Frontal cortex (tissue), 4 donors: ENCODE measurements around the gene PREX1. TPM values are rescaled to one million over a fixed set of nuclear protein-coding genes. Genes with fewer than 3 reads are reported as not detected.
A peak's percentile ranks its signal among the peaks of the same experiment; 100 is the strongest.
"Not testable (repeated sequence)": the region's sequence is repeated elsewhere in the genome, so short reads cannot be mapped to it uniquely, and the experiment has no call there.

Source experiments
- DNase-seq, 2 donors: peaks; one replicate each; pipeline ENCODE4 v3.0.0; 2012; ENCODE audit warnings: low spot score in 2 of 2
- FAIRE-seq: peaks from 2 replicates; lab custom pipeline; 2012; peaks lifted over from hg19 to GRCh38; lab: Jason Lieb, UNC
- total RNA-seq: library from RNA; depleted of rRNA; stranded (reverse); fragments of >200 nt; gene quantifications from one replicate; pipeline ENCODE4 v1.2.3, GENCODE V29; 2014
- donor health status: control.
- donor health status: control.
- donor health status: control.

PREX1 gene, protein sequence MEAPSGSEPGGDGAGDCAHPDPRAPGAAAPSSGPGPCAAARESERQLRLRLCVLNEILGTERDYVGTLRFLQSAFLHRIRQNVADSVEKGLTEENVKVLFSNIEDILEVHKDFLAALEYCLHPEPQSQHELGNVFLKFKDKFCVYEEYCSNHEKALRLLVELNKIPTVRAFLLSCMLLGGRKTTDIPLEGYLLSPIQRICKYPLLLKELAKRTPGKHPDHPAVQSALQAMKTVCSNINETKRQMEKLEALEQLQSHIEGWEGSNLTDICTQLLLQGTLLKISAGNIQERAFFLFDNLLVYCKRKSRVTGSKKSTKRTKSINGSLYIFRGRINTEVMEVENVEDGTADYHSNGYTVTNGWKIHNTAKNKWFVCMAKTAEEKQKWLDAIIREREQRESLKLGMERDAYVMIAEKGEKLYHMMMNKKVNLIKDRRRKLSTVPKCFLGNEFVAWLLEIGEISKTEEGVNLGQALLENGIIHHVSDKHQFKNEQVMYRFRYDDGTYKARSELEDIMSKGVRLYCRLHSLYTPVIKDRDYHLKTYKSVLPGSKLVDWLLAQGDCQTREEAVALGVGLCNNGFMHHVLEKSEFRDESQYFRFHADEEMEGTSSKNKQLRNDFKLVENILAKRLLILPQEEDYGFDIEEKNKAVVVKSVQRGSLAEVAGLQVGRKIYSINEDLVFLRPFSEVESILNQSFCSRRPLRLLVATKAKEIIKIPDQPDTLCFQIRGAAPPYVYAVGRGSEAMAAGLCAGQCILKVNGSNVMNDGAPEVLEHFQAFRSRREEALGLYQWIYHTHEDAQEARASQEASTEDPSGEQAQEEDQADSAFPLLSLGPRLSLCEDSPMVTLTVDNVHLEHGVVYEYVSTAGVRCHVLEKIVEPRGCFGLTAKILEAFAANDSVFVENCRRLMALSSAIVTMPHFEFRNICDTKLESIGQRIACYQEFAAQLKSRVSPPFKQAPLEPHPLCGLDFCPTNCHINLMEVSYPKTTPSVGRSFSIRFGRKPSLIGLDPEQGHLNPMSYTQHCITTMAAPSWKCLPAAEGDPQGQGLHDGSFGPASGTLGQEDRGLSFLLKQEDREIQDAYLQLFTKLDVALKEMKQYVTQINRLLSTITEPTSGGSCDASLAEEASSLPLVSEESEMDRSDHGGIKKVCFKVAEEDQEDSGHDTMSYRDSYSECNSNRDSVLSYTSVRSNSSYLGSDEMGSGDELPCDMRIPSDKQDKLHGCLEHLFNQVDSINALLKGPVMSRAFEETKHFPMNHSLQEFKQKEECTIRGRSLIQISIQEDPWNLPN (N-terminal part only)
- total RNA-seq = 18.8 TPM

DNA sequence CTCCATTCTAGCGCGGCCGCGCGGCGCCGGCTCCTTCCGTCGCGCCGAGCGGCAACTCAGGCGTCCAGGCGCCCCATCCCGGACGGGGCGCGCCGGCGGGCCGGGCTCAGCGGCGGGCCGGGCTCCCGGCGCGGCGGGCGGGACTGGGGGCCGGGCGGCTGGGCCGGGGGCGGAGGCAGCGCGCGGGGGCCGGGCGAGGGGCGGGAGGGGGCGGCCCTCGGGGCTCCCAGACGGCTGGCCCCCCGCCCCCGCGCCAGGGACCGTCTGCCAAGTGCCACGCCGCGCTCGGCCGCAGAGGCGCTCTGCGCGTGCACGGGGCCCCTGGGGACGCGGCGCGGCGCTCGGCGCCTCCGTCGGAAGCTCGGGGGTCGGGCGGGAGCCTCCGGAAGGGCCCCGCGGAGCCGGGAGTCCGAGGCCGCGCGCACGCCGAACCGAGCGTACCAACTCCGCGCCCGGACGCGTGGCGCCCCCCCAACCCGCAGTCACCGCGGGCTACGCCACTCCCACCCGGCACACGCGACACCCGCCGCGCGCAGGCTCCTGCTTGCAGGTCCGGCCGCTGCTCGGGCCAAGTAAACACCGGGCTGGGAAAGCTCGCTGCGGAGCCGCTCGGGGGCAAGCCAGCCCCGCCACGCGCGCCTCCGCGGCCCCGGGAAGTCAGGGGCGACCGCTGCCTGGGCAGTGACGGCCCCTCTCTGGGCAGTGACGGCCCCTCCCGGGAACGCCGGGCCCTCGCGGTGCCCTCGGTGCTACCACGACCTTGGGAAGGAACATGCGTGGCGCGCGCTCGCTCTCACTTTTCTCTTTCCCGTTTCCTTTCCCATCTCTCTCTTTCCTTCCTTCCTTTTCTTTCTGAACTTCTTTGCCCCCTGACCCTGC lies at the start of gene PREX1:
Gene PREX1, minus strand, starts transcription at position 145 of the 879 bp plus-strand sequence. Its CDS starts 139 bp downstream, at position 6.
- peak; percentile 97 for DNase-seq
- no peak for FAIRE-seq

DNA sequence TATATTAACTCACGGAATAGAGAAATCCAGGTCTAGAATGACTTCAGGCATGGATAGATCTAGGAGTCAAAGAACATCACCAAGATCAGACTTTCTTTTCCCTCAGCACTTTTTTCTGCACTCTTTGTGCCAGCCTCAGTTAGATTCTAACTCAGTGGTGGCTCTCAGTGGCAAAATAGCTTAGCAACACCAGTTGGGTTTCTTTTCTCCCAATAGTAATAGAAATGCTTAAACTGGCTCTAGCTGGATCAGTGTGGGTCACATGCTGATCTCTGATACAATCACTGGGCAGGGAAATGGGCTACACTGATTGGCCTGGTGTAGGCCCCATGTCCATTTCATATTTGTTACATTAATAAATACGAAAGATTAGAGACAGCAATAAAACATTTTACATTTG lies 49.5 kb upstream of the PREX1 start:
- no peak for FAIRE-seq
- DNase-seq = peak in 1 of 2 donors; percentile 49

DNA sequence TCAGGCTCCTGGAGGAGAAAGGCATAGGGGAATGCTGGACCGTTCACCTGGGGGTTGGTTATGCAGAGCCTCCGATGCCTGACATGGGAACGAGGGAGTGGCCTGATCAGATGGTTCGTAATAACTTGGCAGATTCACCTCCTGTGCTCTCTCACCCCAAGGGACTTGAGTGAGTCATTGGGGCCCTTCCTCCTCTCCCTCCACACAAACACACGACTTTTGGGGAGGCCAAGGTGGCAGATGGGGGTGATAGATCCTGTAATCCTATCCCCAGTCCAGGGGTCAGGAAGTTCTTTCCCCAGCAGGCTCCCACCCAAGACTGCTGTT lies 48.1 kb upstream of the PREX1 start:
- DNase-seq (no peak), FAIRE-seq (no peak)

DNA sequence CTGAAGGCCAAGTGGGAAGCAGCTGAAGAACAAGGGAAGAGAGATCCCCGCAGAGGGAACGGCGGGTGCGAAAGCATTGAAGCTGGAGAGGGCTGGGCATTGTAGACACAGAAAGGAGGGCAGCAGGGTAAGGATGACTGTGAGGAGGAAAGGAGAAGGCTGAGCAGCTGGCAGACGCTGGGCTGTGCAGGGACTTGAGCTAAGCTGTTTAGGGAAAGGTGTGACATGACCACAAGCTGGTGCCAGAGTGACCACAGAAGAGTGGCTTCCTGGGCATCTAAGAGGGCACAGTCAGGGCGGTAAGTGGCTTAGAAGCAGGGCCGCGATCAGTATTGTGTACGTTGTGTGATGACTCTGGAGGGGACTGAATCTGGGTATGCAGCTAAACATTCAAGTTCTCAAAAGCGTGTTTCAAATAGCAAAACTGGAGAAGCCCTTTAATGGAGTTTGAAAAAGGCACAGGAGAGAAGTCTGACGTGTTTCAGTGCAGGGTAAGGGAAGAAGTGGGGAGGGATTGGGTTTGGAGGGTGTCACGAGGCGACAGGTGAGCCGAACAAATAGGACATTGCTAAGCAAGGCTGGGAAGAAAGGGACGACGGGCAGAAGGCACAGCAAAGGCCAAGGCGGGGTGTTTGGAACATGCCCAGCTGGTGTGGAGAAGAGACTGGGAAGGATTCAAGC lies 47.6 kb upstream of the PREX1 start:
- no peak for DNase-seq
- no peak for FAIRE-seq

DNA sequence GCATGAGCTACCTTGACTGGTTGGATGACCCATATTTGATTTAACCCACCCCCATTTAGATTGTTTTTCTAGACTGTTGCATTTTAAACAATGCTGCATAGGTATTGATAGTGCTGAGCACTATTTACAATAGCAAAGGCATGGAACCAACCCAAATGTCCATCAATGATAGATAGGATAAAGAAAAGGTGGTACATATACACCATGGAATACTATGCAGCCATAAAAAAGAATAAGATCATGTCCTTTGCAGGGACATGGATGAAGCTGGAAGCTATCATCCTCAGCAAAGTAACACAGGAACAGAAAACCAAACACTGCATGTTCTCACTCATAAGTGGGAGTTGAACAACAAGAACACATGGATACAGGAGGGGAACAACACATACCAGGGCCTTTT lies 41.6 kb upstream of the PREX1 start:
- FAIRE-seq, DNase-seq: not testable (repeated sequence)

DNA sequence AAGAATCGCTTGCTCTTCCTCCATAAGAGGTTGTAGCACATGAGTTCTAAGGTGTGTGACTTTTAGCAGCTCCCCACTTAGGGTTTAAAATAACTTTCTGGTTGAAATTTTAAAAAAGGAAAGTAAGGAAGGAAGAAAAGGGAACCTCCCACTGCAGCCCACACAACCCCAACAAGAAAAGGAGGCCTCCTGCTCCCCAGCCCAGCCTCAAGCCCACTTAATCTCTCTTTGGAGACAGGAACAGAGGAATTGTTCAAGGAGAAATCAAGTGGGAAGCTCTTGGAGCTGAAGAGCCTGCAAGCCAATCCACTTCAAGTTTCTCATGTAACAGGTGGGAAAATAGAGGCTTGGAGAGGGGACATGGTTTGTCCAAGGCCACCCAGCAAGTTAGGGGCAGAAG lies 39.1 kb upstream of the PREX1 start:
- FAIRE-seq = no peak
- no peak for DNase-seq

DNA sequence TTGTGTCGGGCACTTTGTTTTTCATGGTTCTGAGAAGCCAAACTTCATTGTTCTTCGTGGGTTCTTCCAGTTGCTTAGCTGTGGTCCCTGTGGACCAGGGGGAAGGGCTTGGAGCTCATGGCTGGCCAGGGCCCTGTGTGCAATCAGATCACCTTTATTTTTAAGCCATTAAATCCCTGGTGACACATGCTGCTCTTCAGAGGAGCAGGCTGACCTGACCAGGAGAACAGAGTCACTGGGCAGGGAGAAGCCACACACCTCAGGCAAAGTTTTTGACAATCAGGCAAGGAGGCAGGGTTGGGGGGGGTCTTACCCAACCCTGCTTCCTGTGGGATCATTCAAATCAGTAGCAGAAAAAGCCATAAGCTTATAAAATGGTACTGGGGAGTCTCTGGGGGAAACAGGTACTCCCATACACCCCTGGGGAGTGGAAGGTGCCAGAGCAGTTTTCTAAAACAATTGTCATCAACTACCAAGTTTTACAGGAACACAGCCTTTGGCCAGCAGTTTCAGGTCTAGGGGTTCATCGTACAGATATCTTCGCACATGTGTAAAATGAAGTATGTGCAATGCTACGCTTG lies 37.0 kb upstream of the PREX1 start:
- no peak for FAIRE-seq
- no peak for DNase-seq

GRCh38 chr20:48864254-48864653 lies 36.5 kb upstream of the PREX1 start:
- FAIRE-seq = no peak
- DNase-seq = no peak

DNA sequence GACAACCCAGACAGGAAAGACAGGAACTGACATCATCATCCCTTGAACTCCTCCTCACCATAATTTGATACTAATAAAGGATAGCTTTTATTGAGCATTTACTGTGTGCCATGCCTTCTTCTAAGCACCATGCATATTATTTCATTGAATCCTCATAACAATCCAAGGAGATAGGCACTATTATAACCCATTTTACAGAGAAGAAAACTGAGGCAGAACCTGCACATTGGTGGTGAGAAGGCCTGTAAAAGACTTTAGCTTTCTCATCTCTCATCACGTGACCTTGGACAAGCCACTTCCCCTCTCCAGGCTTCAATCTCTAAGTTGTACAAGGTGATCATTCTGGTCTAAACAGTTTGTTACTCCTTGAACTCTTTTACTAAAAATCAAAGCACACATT lies 34.5 kb upstream of the PREX1 start:
- no peak for FAIRE-seq
- no peak for DNase-seq

GRCh38 chr20:48861444-48861843 lies 33.6 kb upstream of the PREX1 start:
- DNase-seq = no peak

GRCh38 chr20:48858075-48858790 lies 30.4 kb upstream of the PREX1 start:
- DNase-seq (no peak), FAIRE-seq (no peak)

More at GRCh38 chr20:48861444-48861843, 33.6 kb upstream of the PREX1 start:
- FAIRE-seq = no peak

- FAIRE-seq (no peak), DNase-seq (no peak)
Measured at GRCh38 chr20:48856130-48856529, 28.3 kb upstream of the PREX1 start.

DNA sequence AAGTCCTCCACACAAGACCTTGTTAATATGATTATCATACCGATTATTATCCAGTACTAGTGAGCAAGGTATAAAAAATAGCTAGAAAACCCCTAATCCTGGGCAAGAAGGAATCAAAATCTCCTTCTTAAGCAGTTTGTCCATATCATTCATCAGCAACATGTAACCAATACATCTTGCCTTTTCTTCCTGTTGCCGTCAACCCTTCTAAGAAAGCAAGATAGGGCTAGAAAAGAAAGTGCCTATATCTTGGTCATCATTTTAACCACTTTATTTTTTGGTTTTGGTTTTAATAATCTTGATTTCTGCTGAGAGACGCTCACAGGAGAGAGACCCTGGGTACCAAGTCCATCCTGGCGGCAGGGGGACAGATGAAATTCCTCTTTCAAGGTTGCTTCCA lies 27.2 kb upstream of the PREX1 start:
- no peak for FAIRE-seq

GRCh38 chr20:48852609-48853008 lies 24.8 kb upstream of the PREX1 start:
- DNase-seq = no peak
- no peak for FAIRE-seq

More for the DNA sequence above, 27.2 kb upstream of the PREX1 start:
- DNase-seq = no peak

- FAIRE-seq = no peak
- no peak for DNase-seq
Measured at GRCh38 chr20:48851579-48851978, 23.8 kb upstream of the PREX1 start.

- DNase-seq = no peak
- FAIRE-seq = no peak
Measured at GRCh38 chr20:48850977-48851299, 23.1 kb upstream of the PREX1 start.

- FAIRE-seq (no peak), DNase-seq (no peak)
Measured at GRCh38 chr20:48850257-48850976, 22.6 kb upstream of the PREX1 start.
